Astrocyte (in vitro differentiated cells and primary cell): ENCODE results near the gene EBLN1.

Experiments
- EZH2 ChIP-seq: IDR thresholded peaks from 2 replicates; pipeline ENCODE4 v1.6.1; 2012; ENCODE audit warnings: mild to moderate bottlenecking, low read length, inconsistent platforms; ENCODE audit not compliant: insufficient read depth
- TF ChIP-seq, protein P1 (sequence below): IDR thresholded peaks from 2 replicates; pipeline ENCODE4 v1.5.1; 2011; ENCODE audit warnings: low read depth, mild to moderate bottlenecking, inconsistent platforms, low read length, moderate library complexity; ENCODE audit not compliant: insufficient read depth

DNA sequence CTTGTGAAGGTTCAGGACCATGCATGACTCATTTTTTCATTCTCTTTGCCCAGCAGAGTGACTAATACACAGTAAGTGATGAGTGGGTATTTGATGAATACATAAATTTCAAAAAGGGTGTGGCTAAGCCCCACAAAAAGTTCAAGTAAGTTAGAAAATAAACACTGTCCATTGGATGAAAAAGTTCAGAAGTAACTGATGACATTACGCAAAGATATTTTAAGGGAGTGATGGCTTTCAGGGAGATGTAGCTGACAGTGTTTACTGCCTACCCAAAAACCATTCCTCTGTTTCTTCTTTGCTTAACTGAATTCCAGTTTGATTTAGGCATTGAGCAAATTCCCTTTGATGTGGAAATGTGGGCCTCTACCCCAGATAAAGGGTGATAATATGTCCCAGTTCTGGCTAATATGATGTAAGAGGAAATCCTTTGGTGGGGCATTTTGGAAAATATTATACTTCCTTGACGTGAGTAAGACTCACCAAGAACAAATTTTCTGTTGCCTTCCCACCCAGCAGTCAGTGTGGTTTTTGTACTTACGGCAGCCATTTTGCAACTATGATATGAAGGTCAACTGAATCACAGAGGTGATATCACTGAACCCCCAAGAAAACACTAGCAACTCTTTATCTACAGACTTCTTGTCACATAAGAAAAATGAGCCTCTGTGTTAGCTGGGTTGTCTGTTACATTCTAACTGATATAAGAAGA lies 29.0 kb upstream of the EBLN1 start:
- TF ChIP-seq, protein P1, sequence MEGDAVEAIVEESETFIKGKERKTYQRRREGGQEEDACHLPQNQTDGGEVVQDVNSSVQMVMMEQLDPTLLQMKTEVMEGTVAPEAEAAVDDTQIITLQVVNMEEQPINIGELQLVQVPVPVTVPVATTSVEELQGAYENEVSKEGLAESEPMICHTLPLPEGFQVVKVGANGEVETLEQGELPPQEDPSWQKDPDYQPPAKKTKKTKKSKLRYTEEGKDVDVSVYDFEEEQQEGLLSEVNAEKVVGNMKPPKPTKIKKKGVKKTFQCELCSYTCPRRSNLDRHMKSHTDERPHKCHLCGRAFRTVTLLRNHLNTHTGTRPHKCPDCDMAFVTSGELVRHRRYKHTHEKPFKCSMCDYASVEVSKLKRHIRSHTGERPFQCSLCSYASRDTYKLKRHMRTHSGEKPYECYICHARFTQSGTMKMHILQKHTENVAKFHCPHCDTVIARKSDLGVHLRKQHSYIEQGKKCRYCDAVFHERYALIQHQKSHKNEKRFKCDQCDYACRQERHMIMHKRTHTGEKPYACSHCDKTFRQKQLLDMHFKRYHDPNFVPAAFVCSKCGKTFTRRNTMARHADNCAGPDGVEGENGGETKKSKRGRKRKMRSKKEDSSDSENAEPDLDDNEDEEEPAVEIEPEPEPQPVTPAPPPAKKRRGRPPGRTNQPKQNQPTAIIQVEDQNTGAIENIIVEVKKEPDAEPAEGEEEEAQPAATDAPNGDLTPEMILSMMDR: no peak
- TF ChIP-seq EZH2: no peak
